Articular chondrocyte of knee joint (primary cell): ENCODE data around the gene BRD3. TPM values are rescaled to one million over a fixed set of nuclear protein-coding genes. Genes with fewer than 3 reads are reported as not detected.

ENCODE experiments used
- total RNA-seq: library from RNA; depleted of rRNA; stranded (reverse); fragments of >200 nt; gene quantifications from 2 replicates; pipeline ENCODE4 v1.2.3, GENCODE V29; 2012

BRD3 gene
- total RNA-seq, result 6.3 and 7.6 TPM in 2 replicates

DNA sequence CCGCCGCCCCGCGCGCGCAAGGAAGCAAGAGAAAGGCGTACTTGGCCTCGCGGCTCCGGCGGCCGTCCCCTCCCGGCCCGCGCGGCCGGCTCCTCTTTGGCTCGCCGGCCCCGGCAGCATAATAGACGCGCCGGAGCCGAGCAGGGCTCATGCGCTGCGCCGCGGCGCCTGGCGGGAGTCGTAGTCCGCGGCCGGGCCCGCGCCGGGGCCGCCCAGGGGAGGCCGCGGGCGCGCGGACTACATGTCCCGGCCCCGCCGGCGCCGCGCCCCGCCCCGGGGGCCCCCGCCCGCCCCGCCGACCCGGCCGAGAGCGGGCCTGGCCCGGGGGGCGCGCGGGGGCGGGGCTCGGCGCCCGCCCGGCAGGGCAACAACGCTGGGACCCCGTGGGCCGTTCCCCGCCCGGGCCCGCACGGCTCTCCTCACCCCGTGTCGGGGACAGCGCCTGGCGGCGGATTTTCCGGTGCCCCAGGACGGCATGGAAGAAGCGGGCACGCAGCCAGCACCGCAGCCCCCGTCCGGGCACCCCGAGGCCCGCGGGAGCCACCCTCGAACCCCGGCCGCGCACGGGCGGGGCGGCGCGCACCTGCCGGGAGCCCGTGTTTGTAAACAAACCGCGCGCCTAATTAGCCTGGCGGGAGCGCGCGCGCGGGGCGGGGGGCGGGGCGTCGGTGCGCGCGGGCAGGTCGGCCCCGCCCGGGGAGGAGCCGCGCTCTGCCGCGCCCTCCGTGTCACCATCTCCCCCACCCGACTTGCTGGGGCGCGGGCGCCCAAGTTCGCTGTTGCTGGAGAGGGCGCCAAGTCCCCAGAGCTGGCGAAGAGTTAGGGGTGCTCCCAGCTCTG is at the start of gene BRD3:
BRD3 (minus strand) TSS at position 123 of the 840 bp plus-strand sequence. CDS start 14,549 bp downstream, outside the sequence.

DNA sequence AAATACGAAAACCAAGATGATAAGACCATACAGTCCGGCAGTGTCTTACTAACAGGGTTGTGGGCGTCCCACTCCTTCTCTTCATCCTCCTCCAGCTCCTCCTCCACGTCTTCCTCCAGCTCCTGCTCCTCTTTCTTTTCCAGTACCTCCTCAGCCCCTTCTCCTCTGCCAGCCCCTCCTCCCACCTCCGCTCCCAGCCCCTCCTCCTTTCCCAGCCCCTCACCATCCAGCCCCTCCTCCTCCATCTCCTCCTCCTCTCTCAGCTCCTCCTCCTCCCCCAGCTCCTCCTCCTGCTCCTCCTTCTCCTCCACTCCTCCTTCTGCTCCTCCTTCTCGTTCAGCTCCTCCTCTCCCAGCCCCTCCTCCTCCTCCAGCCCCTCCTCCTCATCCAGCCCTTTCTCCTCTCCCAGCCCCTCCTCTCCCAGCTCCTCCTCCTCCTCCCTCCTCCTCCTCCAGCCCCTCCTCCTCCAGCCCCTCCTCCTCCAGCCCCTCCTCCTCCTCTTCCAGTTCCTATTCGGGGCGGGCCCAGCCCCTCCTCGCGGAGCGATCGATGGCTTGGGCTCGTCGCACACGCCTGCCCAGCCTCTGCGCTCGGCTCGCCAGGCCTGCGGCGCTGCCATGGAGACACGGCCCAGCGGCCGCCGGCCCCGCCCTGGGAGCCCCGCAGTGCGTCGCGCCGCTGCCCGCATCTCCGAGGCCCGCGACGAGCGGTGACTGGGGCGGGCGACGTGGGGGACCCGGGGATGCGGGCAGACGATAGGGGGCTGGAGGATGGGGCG is 42.8 kb downstream of the BRD3 start, which contains the start of gene BRD3OS:
BRD3OS (plus strand) TSS at position 654 of the 778 bp plus-strand sequence. CDS start 1,267 bp downstream, outside the sequence.

DNA sequence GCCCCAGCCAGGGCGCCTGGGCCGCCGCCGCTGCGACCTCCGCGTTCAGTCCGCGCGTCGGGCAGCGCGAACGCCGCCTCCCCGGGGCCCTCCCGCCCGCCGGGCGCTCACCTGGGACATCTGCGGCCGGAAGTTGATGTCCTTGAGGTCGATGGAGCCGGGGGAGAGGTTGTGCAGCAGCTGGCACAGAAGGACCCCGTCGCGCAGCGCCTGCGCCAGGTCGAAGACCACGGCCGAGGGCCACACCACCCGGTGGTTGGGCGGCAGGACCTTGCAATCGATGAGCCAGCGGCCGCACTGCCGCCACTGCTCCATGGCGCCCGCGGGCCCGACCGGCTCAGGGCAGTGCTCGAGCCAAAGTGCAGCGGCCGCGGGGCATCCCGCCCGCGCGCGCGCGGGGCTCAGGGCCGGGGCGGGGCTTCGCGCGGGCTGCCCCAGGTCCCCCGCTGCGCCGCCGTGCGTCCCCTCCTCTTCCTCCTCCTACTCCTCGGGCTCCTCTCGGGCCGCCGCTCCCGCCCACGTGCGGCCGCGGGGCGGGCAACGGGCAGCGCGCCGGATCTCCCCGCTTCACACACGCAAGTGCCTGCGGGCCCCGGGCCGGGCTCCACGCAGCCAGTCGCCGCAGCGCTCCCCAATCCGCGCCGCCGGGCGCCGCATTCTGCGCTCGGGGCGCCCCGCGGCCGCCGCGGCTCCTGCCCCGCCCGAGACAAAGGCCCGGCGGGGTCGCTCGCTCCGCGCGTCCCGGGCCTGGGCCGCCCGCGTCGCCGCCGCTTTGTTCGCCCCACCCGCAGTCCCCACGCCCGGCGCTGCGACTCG is 75.7 kb downstream of the BRD3 start, which contains the start of gene VAV2:
VAV2 (minus strand) TSS at position 361 of the 816 bp plus-strand sequence; CDS start at position 315, 46 bp downstream.

Other genes with a start within 250 kb of the BRD3 start
- gene VAV2, start 75.7 kb downstream of the BRD3 start, total RNA-seq, result 14.3 and 14.8 TPM in 2 replicates
- gene BRD3OS, start 42.5 kb downstream of the BRD3 start, total RNA-seq, result 24.6 and 30.3 TPM in 2 replicates
- 18.2 and 21.3 TPM in 2 replicates for gene WDR5, start 68.1 kb upstream of the BRD3 start, total RNA-seq
- gene RNU6ATAC, start 96.5 kb upstream of the BRD3 start, total RNA-seq, result not detected in 2 replicates